ENCODE measurements around the gene ANKMY1. TPM values are rescaled to one million over a fixed set of nuclear protein-coding genes. Genes with fewer than 3 reads are reported as not detected.

ANKMY1 gene
- 23.7 and 25.1 TPM in 2 replicates for total RNA-seq

- H3K9me3 Mint-ChIP-seq: no peaks in the 10 kb centered on the region
- peaks cover 36% of the 10 kb centered on the region for H3K4me1 Mint-ChIP-seq (ENCODE audit: low read depth)
- peak; percentile 62 for DNase-seq (ENCODE audit: low spot score)
- H3K27me3 Mint-ChIP-seq (ENCODE audit: low read depth): no peaks in the 10 kb centered on the region
- H3K36me3 Mint-ChIP-seq (ENCODE audit: low read depth): peaks cover 54% of the 10 kb centered on the region
- H3K4me3 Mint-ChIP-seq (ENCODE audit: low read depth): peak within 1 kb of the TSS; percentile 86
- intact Hi-C loops (cut with micrococcal nuclease): no loop called here
- no peak within 1 kb of the TSS for H3K27ac Mint-ChIP-seq
These were observed at the start of gene ANKMY1 for GRCh38 chr2:240557808-240558207. TSS of gene ANKMY1 (minus strand) at chr2:240557988. CDS start at chr2:240557335, 653 bp downstream.

- no peak for DNase-seq (ENCODE audit: low spot score)
- no peak overlapping the region for H3K4me3 Mint-ChIP-seq (ENCODE audit: low read depth)
- intact Hi-C loops (cut with micrococcal nuclease): no loop called here
These were observed 48.3 kb upstream of the ANKMY1 start for GRCh38 chr2:240605867-240606743.

GRCh38 chr2:240604939-240605716 is 47.3 kb upstream of the ANKMY1 start:
- intact Hi-C loops (cut with micrococcal nuclease): no loop called here
- Mint-ChIP-seq H3K27me3 (ENCODE audit: low read depth) (no peaks in the 10 kb centered on the region), H3K4me3 (ENCODE audit: low read depth) (no peak overlapping the region), H3K36me3 (ENCODE audit: low read depth) (peaks cover 7% of the 10 kb centered on the region), H3K27ac (peak overlapping the region; percentile 45), H3K9me3 (no peaks in the 10 kb centered on the region), H3K4me1 (ENCODE audit: low read depth) (peaks cover 9% of the 10 kb centered on the region)
- DNase-seq (ENCODE audit: low spot score): no peak

More at GRCh38 chr2:240605867-240606743, 48.3 kb upstream of the ANKMY1 start:
- H3K27ac Mint-ChIP-seq: no peak overlapping the region
- H3K36me3 Mint-ChIP-seq (ENCODE audit: low read depth): peaks cover 8% of the 10 kb centered on the region
- no peaks in the 10 kb centered on the region for H3K9me3 Mint-ChIP-seq
- H3K27me3 Mint-ChIP-seq (ENCODE audit: low read depth): no peaks in the 10 kb centered on the region
- H3K4me1 Mint-ChIP-seq (ENCODE audit: low read depth): peaks cover 10% of the 10 kb centered on the region

GRCh38 chr2:240604291-240604938 is 46.6 kb upstream of the ANKMY1 start:
- no peak for DNase-seq (ENCODE audit: low spot score)
- Mint-ChIP-seq H3K4me3 (ENCODE audit: low read depth) (no peak overlapping the region), H3K4me1 (ENCODE audit: low read depth) (peaks cover 9% of the 10 kb centered on the region), H3K27me3 (ENCODE audit: low read depth) (no peaks in the 10 kb centered on the region), H3K36me3 (ENCODE audit: low read depth) (peaks cover 4% of the 10 kb centered on the region), H3K27ac (peak overlapping the region; percentile 45), H3K9me3 (no peaks in the 10 kb centered on the region)
- intact Hi-C loops (cut with micrococcal nuclease): no loop called here

GRCh38 chr2:240603846-240604245 is 46.1 kb upstream of the ANKMY1 start:
- no peak overlapping the region for H3K27ac Mint-ChIP-seq
- no peaks in the 10 kb centered on the region for H3K36me3 Mint-ChIP-seq (ENCODE audit: low read depth)
- peaks cover 4% of the 10 kb centered on the region for H3K4me1 Mint-ChIP-seq (ENCODE audit: low read depth)
- no peak for DNase-seq (ENCODE audit: low spot score)
- no peak overlapping the region for H3K4me3 Mint-ChIP-seq (ENCODE audit: low read depth)
- no peaks in the 10 kb centered on the region for H3K9me3 Mint-ChIP-seq
- H3K27me3 Mint-ChIP-seq (ENCODE audit: low read depth): no peaks in the 10 kb centered on the region
- intact Hi-C loops (cut with micrococcal nuclease): no loop called here

- no peaks in the 10 kb centered on the region for H3K36me3 Mint-ChIP-seq (ENCODE audit: low read depth)
- H3K27me3 Mint-ChIP-seq (ENCODE audit: low read depth): no peaks in the 10 kb centered on the region
- no peaks in the 10 kb centered on the region for H3K9me3 Mint-ChIP-seq
- peaks cover 3% of the 10 kb centered on the region for H3K4me1 Mint-ChIP-seq (ENCODE audit: low read depth)
- DNase-seq (ENCODE audit: low spot score): no peak
- H3K4me3 Mint-ChIP-seq (ENCODE audit: low read depth): no peak overlapping the region
- H3K27ac Mint-ChIP-seq: peak overlapping the region; percentile 36
- intact Hi-C loops (cut with micrococcal nuclease): no loop called here
These were observed 45.5 kb upstream of the ANKMY1 start for GRCh38 chr2:240603081-240603835.

- DNase-seq (ENCODE audit: low spot score): no peak
- no peaks in the 10 kb centered on the region for H3K9me3 Mint-ChIP-seq
- H3K27me3 Mint-ChIP-seq (ENCODE audit: low read depth): no peaks in the 10 kb centered on the region
- intact Hi-C loops (cut with micrococcal nuclease): no loop called here
- H3K36me3 Mint-ChIP-seq (ENCODE audit: low read depth): no peaks in the 10 kb centered on the region
- H3K4me1 Mint-ChIP-seq (ENCODE audit: low read depth): no peaks in the 10 kb centered on the region
- H3K4me3 Mint-ChIP-seq (ENCODE audit: low read depth): no peak overlapping the region
- no peak overlapping the region for H3K27ac Mint-ChIP-seq
These were observed 44.7 kb upstream of the ANKMY1 start for GRCh38 chr2:240602266-240603050.

GRCh38 chr2:240601831-240602160 is 44.0 kb upstream of the ANKMY1 start:
- no peak overlapping the region for H3K27ac Mint-ChIP-seq
- no peak for DNase-seq (ENCODE audit: low spot score)
- no peaks in the 10 kb centered on the region for H3K27me3 Mint-ChIP-seq (ENCODE audit: low read depth)
- no peaks in the 10 kb centered on the region for H3K36me3 Mint-ChIP-seq (ENCODE audit: low read depth)
- no peak overlapping the region for H3K4me3 Mint-ChIP-seq (ENCODE audit: low read depth)
- no peaks in the 10 kb centered on the region for H3K4me1 Mint-ChIP-seq (ENCODE audit: low read depth)
- intact Hi-C loops (cut with micrococcal nuclease): no loop called here
- H3K9me3 Mint-ChIP-seq: no peaks in the 10 kb centered on the region

- Mint-ChIP-seq H3K36me3 (ENCODE audit: low read depth) (no peaks in the 10 kb centered on the region), H3K4me3 (ENCODE audit: low read depth) (no peak overlapping the region), H3K9me3 (no peaks in the 10 kb centered on the region), H3K4me1 (ENCODE audit: low read depth) (no peaks in the 10 kb centered on the region), H3K27me3 (ENCODE audit: low read depth) (no peaks in the 10 kb centered on the region), H3K27ac (no peak overlapping the region)
- no peak for DNase-seq (ENCODE audit: low spot score)
- intact Hi-C loops (cut with micrococcal nuclease): no loop called here
These were observed 43.5 kb upstream of the ANKMY1 start for GRCh38 chr2:240601061-240601830.

GRCh38 chr2:240600451-240600961 is 42.7 kb upstream of the ANKMY1 start:
- DNase-seq (ENCODE audit: low spot score): no peak

GRCh38 chr2:240599141-240599583 is 41.4 kb upstream of the ANKMY1 start:
- no peaks in the 10 kb centered on the region for H3K27me3 Mint-ChIP-seq (ENCODE audit: low read depth)
- H3K27ac Mint-ChIP-seq: no peak overlapping the region
- H3K4me1 Mint-ChIP-seq (ENCODE audit: low read depth): no peaks in the 10 kb centered on the region
- peaks cover 5% of the 10 kb centered on the region for H3K36me3 Mint-ChIP-seq (ENCODE audit: low read depth)
- no peaks in the 10 kb centered on the region for H3K9me3 Mint-ChIP-seq
- intact Hi-C loops (cut with micrococcal nuclease): no loop called here
- H3K4me3 Mint-ChIP-seq (ENCODE audit: low read depth): no peak overlapping the region
- no peak for DNase-seq (ENCODE audit: low spot score)

More at GRCh38 chr2:240600451-240600961, 42.7 kb upstream of the ANKMY1 start:
- Mint-ChIP-seq H3K36me3 (ENCODE audit: low read depth) (peaks cover 5% of the 10 kb centered on the region), H3K27me3 (ENCODE audit: low read depth) (no peaks in the 10 kb centered on the region), H3K9me3 (no peaks in the 10 kb centered on the region), H3K4me3 (ENCODE audit: low read depth) (no peak overlapping the region), H3K27ac (no peak overlapping the region), H3K4me1 (ENCODE audit: low read depth) (no peaks in the 10 kb centered on the region)
- intact Hi-C loops (cut with micrococcal nuclease): no loop called here
